MM.1S (cell line): ENCODE results near the gene DEAF1.

Source experiments
- DNase-seq: peaks from one replicate; pipeline ENCODE4 v3.0.0-alpha.2; 2015
- H2AFZ ChIP-seq: fragments of 300-600 bp; sonication (generic); 2 replicates; pipeline ENCODE4 v1.6.0; 2016; ENCODE audit warnings: antibody characterized with exemption, low read length
- H3F3A ChIP-seq: fragments of 300-600 bp; sonication (generic); 2 replicates; pipeline ENCODE4 v1.6.1; 2016; ENCODE audit warnings: mild to moderate bottlenecking, antibody characterized with exemption, low read length, moderate library complexity, mixed read lengths; ENCODE audit not compliant: insufficient read depth
- H3K27ac ChIP-seq: fragments of 300-600 bp; sonication (generic); 2 replicates; pipeline ENCODE4 v1.5.1; 2016; ENCODE audit warnings: mild to moderate bottlenecking, low read length
- H3K27me3 ChIP-seq: fragments of 300-600 bp; sonication (generic); replicated peaks from 2 replicates; pipeline ENCODE4 v1.6.0; 2016; ENCODE audit warnings: low read length; ENCODE audit not compliant: insufficient read depth
- H3K36me3 ChIP-seq: fragments of 300-600 bp; sonication (generic); replicated peaks from 2 replicates; pipeline ENCODE4 v1.6.1; 2016; ENCODE audit warnings: mild to moderate bottlenecking, low read length, mixed read lengths; ENCODE audit not compliant: insufficient read depth
- H3K4me1 ChIP-seq: fragments of 300-600 bp; sonication (generic); 2 replicates; pipeline ENCODE4 v1.6.1; 2016; ENCODE audit warnings: low read length, mixed read lengths
- H3K4me2 ChIP-seq: fragments of 300-600 bp; sonication (generic); 2 replicates; pipeline ENCODE4 v1.6.0; 2016; ENCODE audit warnings: low read depth, low read length
- H3K4me3 ChIP-seq: fragments of 300-600 bp; sonication (generic); 2 replicates; pipeline ENCODE4 v1.5.1; 2016; ENCODE audit warnings: low read length, mixed read lengths
- H3K79me2 ChIP-seq: fragments of 300-600 bp; sonication (generic); 2 replicates; pipeline ENCODE4 v1.6.1; 2016; ENCODE audit warnings: mixed run types, low read length, mixed read lengths
- H3K9ac ChIP-seq: fragments of 300-600 bp; sonication (generic); 2 replicates; pipeline ENCODE4 v1.6.1; 2016; ENCODE audit warnings: low read length, mixed read lengths
- H3K9me2 ChIP-seq: fragments of 300-600 bp; sonication (generic); replicated peaks from 2 replicates; pipeline ENCODE4 v1.6.1; 2016; ENCODE audit warnings: mild to moderate bottlenecking, low read length, mixed read lengths; ENCODE audit not compliant: insufficient read depth
- H3K9me3 ChIP-seq: fragments of 300-600 bp; sonication (generic); replicated peaks from 2 replicates; pipeline ENCODE4 v1.6.1; 2016; ENCODE audit warnings: mild to moderate bottlenecking, low read length, mixed read lengths; ENCODE audit not compliant: insufficient read depth
- H4K20me1 ChIP-seq: fragments of 300-600 bp; sonication (generic); 2 replicates; pipeline ENCODE4 v1.6.1; 2016; ENCODE audit warnings: mild to moderate bottlenecking, low read length, moderate library complexity, mixed read lengths; ENCODE audit not compliant: insufficient read depth
- CTCF ChIP-seq: fragments of 300-600 bp; sonication (generic); IDR thresholded peaks from 2 replicates; pipeline ENCODE4 v1.5.1; 2016; ENCODE audit warnings: antibody characterized with exemption, low read length, mixed read lengths
- EZH2 ChIP-seq: fragments of 300-600 bp; sonication (generic); optimal IDR thresholded peaks from 2 replicates; pipeline ENCODE3; 2017; ENCODE audit warnings: low read depth, mild to moderate bottlenecking, antibody characterized with exemption, low read length, mixed read lengths
- EZH2phosphoT487 ChIP-seq: fragments of 300-600 bp; sonication (generic); IDR thresholded peaks from 2 replicates; pipeline ENCODE4 v1.6.1; 2018; ENCODE audit warnings: antibody characterized with exemption, low read length

Gene DEAF1

DNA sequence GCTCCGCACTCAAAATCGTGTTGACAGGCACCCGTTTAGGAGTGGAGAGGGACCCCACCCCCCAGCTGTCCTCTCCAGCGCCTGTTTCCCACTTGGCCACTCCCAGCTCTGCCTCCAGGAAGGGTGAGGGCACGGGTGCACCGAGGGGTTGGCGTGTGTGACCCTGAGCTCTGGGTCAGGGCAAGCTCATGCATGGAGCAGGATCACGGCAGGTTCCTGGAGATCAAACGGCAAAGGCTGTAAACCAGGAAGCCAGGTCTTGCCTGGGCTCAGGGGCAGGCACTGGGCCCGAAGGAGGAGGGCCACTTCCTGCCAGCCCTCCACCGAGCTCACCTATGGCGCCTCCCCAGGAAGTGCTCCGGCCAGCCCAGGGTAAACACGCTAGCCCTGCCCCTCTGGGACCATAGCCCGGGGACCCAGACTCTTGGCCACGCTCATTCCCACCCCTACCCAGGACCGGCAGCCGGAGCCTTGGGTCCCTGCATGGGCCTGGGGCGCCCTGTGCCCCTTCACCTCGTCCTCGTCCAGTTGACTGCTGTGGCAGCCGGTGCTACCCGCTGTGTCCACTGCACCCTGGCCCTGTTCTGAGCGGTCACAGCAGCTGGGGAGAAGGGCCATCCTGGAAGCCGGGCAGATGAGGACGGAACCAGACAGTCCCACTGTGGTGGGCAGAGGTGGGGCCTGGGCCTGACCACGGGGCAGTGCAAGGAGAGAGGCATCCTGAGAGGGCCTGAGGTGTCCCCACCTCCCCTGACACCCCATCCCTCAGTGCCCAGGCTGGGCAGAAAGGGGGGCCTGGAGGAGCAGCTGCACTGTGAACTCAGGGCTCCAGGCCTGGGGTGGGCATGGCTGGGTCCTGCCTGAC is 10.0 kb upstream of the DEAF1 start:
- Histone ChIP-seq H3K36me3 (no peaks in the 10 kb centered on the region), H3K27me3 (peaks cover 37% of the 10 kb centered on the region), H4K20me1 (no peaks in the 10 kb centered on the region), H3K27ac (no peak overlapping the region), H3K9ac (no peak overlapping the region), H3K4me1 (no peaks in the 10 kb centered on the region), H3F3A (no peaks in the 10 kb centered on the region), H3K9me2 (no peaks in the 10 kb centered on the region), H3K4me2 (no peak overlapping the region), H3K4me3 (no peak overlapping the region), H3K79me2 (no peaks in the 10 kb centered on the region), H2AFZ (no peak overlapping the region), H3K9me3 (no peaks in the 10 kb centered on the region)
- TF ChIP-seq EZH2phosphoT487 (no peak), CTCF (no peak), EZH2 (no peak)
- no peak for DNase-seq

DNA sequence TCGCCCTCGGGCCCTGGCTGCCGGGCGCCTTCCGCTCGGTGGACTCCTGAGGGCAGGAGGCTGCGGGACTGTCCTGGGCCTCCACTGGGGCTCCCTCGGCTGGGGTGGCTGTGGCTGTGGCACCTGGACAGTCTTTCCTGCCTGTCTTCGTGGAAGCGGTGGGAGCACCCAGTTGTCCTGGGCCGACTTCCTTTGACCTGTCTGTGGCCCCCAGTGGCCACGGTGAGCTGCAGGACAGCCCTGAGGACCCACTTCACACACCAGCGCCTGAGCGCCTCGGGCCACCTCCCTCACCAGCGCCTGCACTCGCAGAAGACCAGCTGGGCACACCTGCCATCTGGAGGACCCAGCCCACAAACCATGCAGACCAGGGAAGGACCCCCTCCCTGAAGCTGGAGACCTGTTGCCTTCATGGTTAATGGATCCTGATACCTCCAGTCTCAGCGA is 9.2 kb upstream of the DEAF1 start:
- Histone ChIP-seq H3K9ac (no peak overlapping the region), H4K20me1 (no peaks in the 10 kb centered on the region), H3K27me3 (peaks cover 31% of the 10 kb centered on the region), H3K36me3 (no peaks in the 10 kb centered on the region), H3K9me2 (no peaks in the 10 kb centered on the region), H3K9me3 (no peaks in the 10 kb centered on the region), H3F3A (no peaks in the 10 kb centered on the region), H3K4me1 (no peaks in the 10 kb centered on the region), H3K4me3 (no peak overlapping the region), H3K79me2 (no peaks in the 10 kb centered on the region), H2AFZ (no peak overlapping the region), H3K27ac (no peak overlapping the region), H3K4me2 (no peak overlapping the region)
- TF ChIP-seq CTCF = no peak
- no peak for TF ChIP-seq EZH2
- TF ChIP-seq EZH2phosphoT487 = no peak
- DNase-seq = no peak

GRCh38 chr11:703506-703905 is 8.5 kb upstream of the DEAF1 start:
- Histone ChIP-seq H3K36me3 (no peaks in the 10 kb centered on the region), H3K9me3 (no peaks in the 10 kb centered on the region), H3K9ac (no peak overlapping the region), H3K79me2 (no peaks in the 10 kb centered on the region), H3K9me2 (no peaks in the 10 kb centered on the region), H2AFZ (no peak overlapping the region), H3K27ac (no peak overlapping the region), H3K4me2 (no peak overlapping the region), H3K4me3 (no peak overlapping the region), H3F3A (no peaks in the 10 kb centered on the region), H3K4me1 (no peaks in the 10 kb centered on the region), H3K27me3 (peaks cover 27% of the 10 kb centered on the region), H4K20me1 (no peaks in the 10 kb centered on the region)
- TF ChIP-seq EZH2 (no peak), EZH2phosphoT487 (no peak), CTCF (no peak)
- DNase-seq = no peak
